HL-60/S4 (cell line): ENCODE data around the gene CDK15.
"Not testable (repeated sequence)": the region's sequence is repeated elsewhere in the genome, so short reads cannot be mapped to it uniquely, and the experiment has no call there.

Source experiments
- in situ Hi-C: fragments of 300-500 bp; cut with MboI; formaldehyde crosslinking; loops from 2 replicates; pipeline ENCODE4 v1.14.3; 2022; ENCODE audit warnings: low sequenced_read_pairs

Gene CDK15

GRCh38 chr2:201789395-201789794 lies 16.9 kb upstream of the CDK15 start:
- in situ Hi-C loops, result no loop called here

DNA sequence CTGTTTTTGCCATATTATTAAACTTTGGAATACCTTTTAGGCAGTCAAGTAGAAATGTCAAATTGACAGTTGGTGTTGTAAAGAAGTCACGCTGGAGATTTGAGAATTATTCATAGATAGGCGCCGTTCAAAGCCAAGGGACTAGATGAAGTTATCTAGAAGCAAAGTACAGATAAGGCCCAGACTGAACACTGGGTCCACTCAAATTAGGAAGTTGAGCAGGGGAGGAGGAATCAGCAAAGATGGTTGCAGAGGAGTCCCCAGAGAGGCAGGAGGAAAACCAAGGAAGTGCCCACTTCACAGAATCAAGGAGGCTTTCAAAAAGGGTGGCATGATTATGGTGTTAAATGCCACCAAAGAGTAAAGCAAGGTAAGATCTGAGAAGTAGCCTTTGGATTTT lies 16.0 kb upstream of the CDK15 start:
- in situ Hi-C loops, result no loop called here

DNA sequence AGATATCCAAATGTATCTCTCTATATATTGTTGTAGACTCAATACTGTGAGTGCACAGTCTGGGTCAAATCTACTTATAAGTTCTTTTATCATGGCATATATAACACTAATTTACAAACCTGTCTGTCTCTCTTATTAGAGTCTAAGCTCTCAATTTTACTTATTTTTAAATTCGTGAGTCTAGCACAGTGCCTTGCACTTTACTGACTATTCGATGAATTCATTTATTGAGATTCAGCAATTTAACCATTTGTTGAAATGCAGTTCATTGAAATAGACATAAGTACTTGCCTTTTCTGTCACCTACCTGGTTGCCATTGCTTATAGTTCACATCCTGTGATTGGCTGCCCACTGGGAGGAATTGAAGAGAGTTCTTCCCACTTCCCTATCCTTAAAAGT lies 15.3 kb upstream of the CDK15 start:
- in situ Hi-C loops, result no loop called here

DNA sequence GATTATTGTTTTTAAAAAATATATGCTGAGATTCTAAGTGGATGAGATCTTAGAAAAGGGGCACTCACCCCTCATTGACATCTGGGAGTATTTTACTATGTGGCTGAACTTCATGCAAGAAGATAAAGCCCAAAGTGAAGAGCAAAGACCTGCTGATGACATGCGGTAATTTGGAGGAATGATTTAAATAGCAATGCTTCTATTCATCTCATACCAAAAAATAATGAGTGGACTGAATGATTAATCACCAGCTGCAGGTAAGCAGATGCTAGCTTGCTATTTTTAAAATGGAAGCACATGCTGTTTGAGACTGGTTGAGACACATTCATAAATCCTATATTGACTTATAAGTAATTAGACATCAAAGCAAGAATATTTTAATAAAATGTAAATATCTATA lies 12.7 kb upstream of the CDK15 start:
- in situ Hi-C loops, result no loop called here

DNA sequence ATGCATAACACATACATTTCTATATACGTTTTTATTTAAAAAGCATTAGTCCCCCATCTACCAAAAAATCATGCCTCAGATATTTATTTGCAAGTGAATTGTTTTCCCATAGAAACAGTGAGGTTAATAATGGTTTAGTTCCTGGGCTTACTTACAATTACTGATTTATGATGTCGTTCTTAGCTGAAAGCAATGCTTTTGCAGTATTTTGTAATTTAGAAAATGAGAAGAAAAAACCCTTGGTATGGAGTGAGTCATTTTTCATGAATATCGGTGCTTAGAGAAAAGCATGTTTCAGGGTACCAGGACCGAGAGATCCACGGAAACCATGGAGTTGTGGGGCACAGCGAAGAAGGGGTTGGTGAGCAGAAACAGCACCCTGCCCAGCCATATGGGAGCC lies 12.0 kb upstream of the CDK15 start:
- in situ Hi-C loops, result no loop called here

DNA sequence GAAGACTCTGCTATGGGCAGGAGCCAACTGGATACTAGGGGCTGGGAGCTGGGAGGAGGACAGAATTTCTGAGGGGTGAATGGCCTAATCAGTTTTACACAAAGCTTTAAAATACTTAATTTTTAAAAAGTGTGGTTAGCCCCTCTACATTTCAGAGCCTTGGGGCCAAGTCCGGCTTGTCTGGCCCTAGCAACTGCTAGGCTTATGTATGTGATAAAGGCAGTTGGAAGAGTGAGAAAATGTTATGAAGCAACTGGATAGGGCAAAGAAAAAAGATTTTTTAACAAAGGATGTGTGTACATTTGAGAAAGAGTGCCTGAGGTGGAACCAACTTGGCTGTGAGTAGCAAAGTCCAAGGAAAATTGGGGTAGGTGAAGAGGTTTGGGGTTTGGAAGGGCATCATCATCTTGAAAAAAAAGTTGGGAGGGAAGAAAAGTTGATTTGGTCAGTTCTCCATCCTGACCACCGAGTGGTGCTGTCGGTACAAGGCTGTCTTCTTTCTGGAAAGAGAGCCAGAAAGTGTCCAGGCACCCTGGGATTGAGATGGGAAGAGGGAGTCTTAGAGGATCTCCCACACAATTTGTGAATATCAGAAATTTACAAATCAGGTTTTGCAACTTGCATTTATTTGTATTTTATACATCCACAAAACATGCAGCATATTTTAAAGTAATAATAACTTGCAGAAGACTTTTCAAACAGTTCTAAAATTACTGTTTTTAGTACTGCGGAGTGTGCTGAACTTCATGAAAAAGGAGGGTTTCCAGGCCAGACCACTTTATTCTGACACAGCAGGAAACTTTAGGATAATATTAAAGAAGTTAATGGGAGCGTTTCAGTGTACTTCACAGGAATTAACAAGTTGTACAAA lies 10.5 kb upstream of the CDK15 start:
- in situ Hi-C loops, result no loop called here

- in situ Hi-C loops, result no loop called here
Observed at GRCh38 chr2:201796478-201796865, 9.9 kb upstream of the CDK15 start.

- in situ Hi-C loops, result no loop called here
Observed at GRCh38 chr2:201797175-201797840, 9.0 kb upstream of the CDK15 start.

- in situ Hi-C loops, result no loop called here
Observed at GRCh38 chr2:201798252-201798913, 8.0 kb upstream of the CDK15 start.

GRCh38 chr2:201798914-201799285 lies 7.4 kb upstream of the CDK15 start:
- in situ Hi-C loops, result not testable (repeated sequence)

DNA sequence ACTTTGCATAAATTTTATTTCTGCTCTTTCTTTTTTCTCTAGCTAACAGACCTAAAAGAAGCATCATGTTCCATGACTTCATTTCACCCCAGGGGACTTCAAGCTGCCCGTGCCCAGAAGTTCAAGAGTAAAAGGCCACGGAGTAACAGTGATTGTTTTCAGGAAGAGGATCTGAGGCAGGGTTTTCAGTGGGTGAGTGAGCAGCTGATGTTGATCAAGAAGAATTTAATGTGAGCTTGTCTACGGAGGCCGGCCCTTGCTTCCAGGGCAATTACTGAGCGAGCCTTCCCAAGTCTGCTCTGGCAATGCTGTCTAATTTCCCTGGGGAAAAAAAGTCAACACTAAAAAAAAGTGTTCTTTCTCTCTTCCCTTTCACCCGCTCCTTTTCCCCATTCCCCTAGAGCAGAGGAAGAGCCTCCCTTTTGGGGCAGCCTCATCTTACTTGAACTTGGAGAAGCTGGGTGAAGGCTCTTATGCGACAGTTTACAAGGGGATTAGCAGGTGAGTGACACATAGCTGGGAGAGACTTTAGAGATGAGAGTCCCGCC lies 1.2 kb downstream of the CDK15 start:
- in situ Hi-C loops, result no loop called here

GRCh38 chr2:201808027-201808426 lies 1.7 kb downstream of the CDK15 start:
- in situ Hi-C loops, result no loop called here

- in situ Hi-C loops, result no loop called here
Observed at GRCh38 chr2:201809633-201810032, 3.3 kb downstream of the CDK15 start.

GRCh38 chr2:201810604-201811003 lies 4.3 kb downstream of the CDK15 start:
- in situ Hi-C loops, result not testable (repeated sequence)

GRCh38 chr2:201813996-201814760 lies 7.8 kb downstream of the CDK15 start:
- in situ Hi-C loops, result no loop called here

DNA sequence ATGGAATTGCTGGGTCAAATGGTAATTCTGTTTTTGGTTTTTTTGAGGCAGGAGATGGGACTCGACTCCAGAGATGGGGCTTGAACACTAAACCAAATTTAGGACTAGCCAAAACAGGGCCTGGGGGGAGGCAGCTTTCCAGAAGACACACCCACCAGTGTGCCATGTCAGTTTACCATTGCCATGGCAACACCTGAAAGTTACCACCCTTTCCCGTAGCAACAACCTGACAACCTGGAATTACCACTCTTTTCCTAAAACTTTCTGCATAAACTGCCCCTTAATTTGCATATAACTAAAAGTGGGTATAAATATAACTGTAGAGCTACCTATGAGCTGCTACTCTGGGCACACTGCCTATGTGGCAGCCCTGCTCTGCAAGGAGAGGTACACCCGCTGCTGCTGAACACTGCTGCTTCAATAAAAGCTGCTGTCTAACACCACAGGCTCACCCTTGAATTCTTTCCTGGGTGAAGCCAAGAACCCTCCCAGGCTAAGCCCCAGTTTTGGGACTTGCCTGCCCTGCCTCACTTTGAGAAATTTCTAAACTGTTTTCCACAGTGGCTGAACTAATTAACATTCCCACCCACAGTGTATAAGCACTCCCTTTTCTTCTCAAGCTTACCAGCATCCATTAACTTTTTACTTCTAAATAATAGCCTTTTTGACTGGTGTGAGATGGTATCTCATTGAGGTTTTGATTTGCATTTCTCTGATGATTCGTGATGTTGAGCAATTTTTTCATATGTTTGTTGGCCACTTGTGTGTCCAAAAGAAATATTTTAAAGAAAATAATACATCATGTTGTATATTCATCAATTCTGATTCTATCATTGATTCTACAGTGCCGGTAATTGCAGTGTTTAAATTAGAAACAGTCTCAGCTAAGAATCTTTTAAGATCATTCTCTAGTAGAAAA lies 10.6 kb downstream of the CDK15 start:
- in situ Hi-C loops, result no loop called here

DNA sequence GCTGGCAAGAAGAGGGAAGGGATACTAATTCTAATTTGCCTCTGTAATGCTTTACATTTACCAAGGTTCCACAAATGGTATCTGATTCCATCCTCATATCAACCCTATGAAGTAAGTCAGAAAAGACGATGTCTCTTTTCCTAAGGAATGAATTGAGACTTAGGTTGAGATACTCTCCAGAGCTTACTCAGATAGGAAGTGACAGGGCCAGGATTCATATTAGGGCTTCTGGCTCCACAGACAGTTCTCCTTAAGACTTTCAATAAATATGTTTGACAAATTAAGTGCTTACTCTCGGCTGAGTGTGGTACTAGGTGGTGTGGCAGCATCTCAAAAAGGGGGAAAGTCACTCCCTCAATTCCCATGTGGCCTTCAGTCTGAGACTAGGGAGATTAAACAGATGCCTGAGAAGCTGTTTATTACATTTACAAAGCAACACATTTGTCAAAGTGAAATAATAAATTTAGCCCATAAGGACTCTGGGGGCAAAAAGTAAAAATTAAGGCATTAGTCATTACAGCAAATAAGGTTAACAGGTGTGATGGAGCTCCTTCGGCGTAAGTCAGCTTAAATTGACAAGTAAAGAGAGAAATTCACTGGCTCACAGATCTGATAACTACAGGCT lies 14.2 kb downstream of the CDK15 start:
- in situ Hi-C loops, result no loop called here

DNA sequence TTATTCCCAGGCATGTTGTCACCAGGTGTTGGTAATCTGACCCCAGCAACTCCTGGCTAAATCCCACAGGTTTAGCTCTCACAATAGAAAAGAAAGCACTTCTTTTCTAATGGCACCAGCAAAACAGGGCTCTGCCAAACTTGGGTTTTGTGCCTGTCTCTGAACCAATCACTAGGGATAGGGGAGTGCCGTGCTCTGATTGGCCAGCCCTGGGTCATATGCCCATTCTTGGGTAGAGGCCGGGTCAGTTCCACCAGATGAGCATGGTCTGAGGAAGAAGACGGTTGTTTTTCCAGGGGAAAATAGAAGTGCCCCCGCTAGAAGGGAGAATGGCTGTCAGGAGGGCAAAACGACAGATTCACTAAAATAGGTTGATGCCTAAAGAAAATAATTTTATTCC lies 14.7 kb downstream of the CDK15 start:
- in situ Hi-C loops, result no loop called here

- in situ Hi-C loops, result no loop called here
Observed at GRCh38 chr2:201824212-201824611, 17.9 kb downstream of the CDK15 start.
